B cell (primary cell): Measurements from ENCODE around the gene HSPH1.

Experiments used
- CTCF ChIP-seq: fragments of 200-600 bp; IDR thresholded peaks from one replicate; pipeline ENCODE4 v1.8.0; 2022; ENCODE audit warnings: antibody characterized with exemption, mild to moderate bottlenecking
- EZH2 ChIP-seq: IDR thresholded peaks from 2 replicates; pipeline ENCODE4 v1.6.1; 2012; ENCODE audit warnings: borderline replicate concordance, low read depth, mild to moderate bottlenecking, moderate library complexity, low read length; ENCODE audit not compliant: insufficient read depth, poor library complexity, severe bottlenecking

GRCh38 chr13:31168166-31168565 is 6.5 kb upstream of the HSPH1 start:
- TF ChIP-seq CTCF (no peak), EZH2 (no peak)
